IMR-90 (cell line): ENCODE measurements around the gene WARS2. TPM values are rescaled to one million over a fixed set of nuclear protein-coding genes. Genes with fewer than 3 reads are reported as not detected.

Experiments used
- ATAC-seq: fragments of 200-7000 bp; cut with Tn5 transposase; 2 replicates; pipeline ENCODE4 v1.9.1; 2020; ENCODE audit warnings: low read depth, mild to moderate bottlenecking, moderate library complexity
- BruUV-seq: library from RNA; stranded (reverse); fragments of 400-500 nt; replicated peaks from 2 replicates; lab custom pipeline; 2021; lab: Mats Ljungman, UMichigan
- CTCF ChIA-PET: fragments of 300-600 bp; formaldehyde crosslinking; extraction: SDS; loops from one replicate; lab custom pipeline; 2021; ENCODE audit warnings: antibody characterized with exemption; lab: Yijun Ruan, JAX
- POLR2A ChIA-PET: fragments of 300-600 bp; sonication (Branson Sonifier 250); formaldehyde crosslinking; loops from one replicate; lab custom pipeline; 2022; ENCODE audit warnings: antibody characterized with exemption; ENCODE audit not compliant: unreplicated experiment; lab: Charles Lee
- DNase-seq: peaks from one replicate; pipeline ENCODE4 v3.0.0; 2013
- H2AFZ ChIP-seq: replicated peaks from 2 replicates; pipeline ENCODE3; 2013; ENCODE audit warnings: low read length, mild to moderate bottlenecking; ENCODE audit not compliant: poor library complexity
- H2AK5ac ChIP-seq: 2 replicates; pipeline ENCODE4 v1.6.1; 2013; ENCODE audit warnings: low read depth, low read length, inconsistent platforms
- H2AK9ac ChIP-seq: replicated peaks from 2 replicates; pipeline ENCODE3; 2013; ENCODE audit warnings: mild to moderate bottlenecking, low read depth, low read length, moderate library complexity; ENCODE audit not compliant: poor library complexity
- H2BK120ac ChIP-seq: 2 replicates; pipeline ENCODE4 v1.6.1; 2013; ENCODE audit warnings: low read depth, low read length, inconsistent platforms
- H2BK15ac ChIP-seq: 3 replicates; pipeline ENCODE4 v1.6.1; 2013; ENCODE audit warnings: low read depth, low read length, inconsistent platforms
- H2BK20ac ChIP-seq: 2 replicates; pipeline ENCODE4 v1.6.1; 2013; ENCODE audit warnings: low read depth, mild to moderate bottlenecking, inconsistent platforms, low read length, moderate library complexity
- H2BK5ac ChIP-seq: 2 replicates; pipeline ENCODE4 v1.6.1; 2013; ENCODE audit warnings: mild to moderate bottlenecking, low read depth, low read length, inconsistent platforms; ENCODE audit not compliant: poor library complexity, severe bottlenecking
- H3K14ac ChIP-seq: replicated peaks from 2 replicates; pipeline ENCODE4 v1.6.1; 2013; ENCODE audit warnings: low read depth, low read length, inconsistent platforms
- H3K18ac ChIP-seq: 2 replicates; pipeline ENCODE4 v1.6.1; 2013; ENCODE audit warnings: low read depth, low read length, control low read depth
- H3K23ac ChIP-seq: 2 replicates; pipeline ENCODE4 v1.6.1; 2013; ENCODE audit warnings: low read depth, low read length, inconsistent platforms
- H3K27ac ChIP-seq: 2 replicates; pipeline ENCODE4 v1.5.1; 2013; ENCODE audit warnings: mild to moderate bottlenecking, control low read depth, low read length; ENCODE audit not compliant: insufficient read depth
- H3K27me3 ChIP-seq: 2 replicates; pipeline ENCODE4 v1.6.1; 2013; ENCODE audit warnings: low read length; ENCODE audit not compliant: control insufficient read depth, insufficient read depth
- H3K36me3 ChIP-seq: 2 replicates; pipeline ENCODE4 v1.6.1; 2013; ENCODE audit warnings: low read length, mixed read lengths; ENCODE audit not compliant: control insufficient read depth, insufficient read depth
- H3K4ac ChIP-seq: 2 replicates; pipeline ENCODE4 v1.6.1; 2013; ENCODE audit warnings: low read depth, low read length, inconsistent platforms
- H3K4me1 ChIP-seq: 2 replicates; pipeline ENCODE4 v1.6.1; 2013; ENCODE audit warnings: low read length, mixed read lengths; ENCODE audit not compliant: control insufficient read depth, insufficient read depth
- H3K4me2 ChIP-seq: 2 replicates; pipeline ENCODE4 v1.6.1; 2013; ENCODE audit warnings: low read depth, mild to moderate bottlenecking, control low read depth, low read length, moderate library complexity
- H3K4me3 ChIP-seq: 2 replicates; pipeline ENCODE4 v1.5.1; 2013; ENCODE audit warnings: low read depth, mild to moderate bottlenecking, control low read depth, low read length, moderate library complexity; ENCODE audit not compliant: insufficient read depth
- H3K56ac ChIP-seq: 2 replicates; pipeline ENCODE4 v1.6.1; 2013; ENCODE audit warnings: low read length, inconsistent platforms; ENCODE audit not compliant: insufficient read depth; ENCODE audit errors: extremely low read depth
- H3K79me1 ChIP-seq, 2 experiments: 2 replicates each; pipeline ENCODE4 v1.6.1; 2013; ENCODE audit warnings: low read length in 2 of 2, inconsistent platforms in 1 of 2, low read depth in 1 of 2
- H3K9ac ChIP-seq: 2 replicates; pipeline ENCODE4 v1.6.1; 2013; ENCODE audit warnings: low read depth, low read length, control low read depth
- H3K9me1 ChIP-seq: 2 replicates; pipeline ENCODE4 v1.6.1; 2013; ENCODE audit warnings: low read length, inconsistent platforms; ENCODE audit not compliant: insufficient read depth
- H3K9me3 ChIP-seq: 2 replicates; pipeline ENCODE4 v1.6.1; 2013; ENCODE audit warnings: low read length; ENCODE audit not compliant: control insufficient read depth, insufficient read depth
- H4K20me1 ChIP-seq: 2 replicates; pipeline ENCODE4 v1.6.1; 2013; ENCODE audit warnings: low read length, inconsistent platforms; ENCODE audit not compliant: insufficient read depth
- H4K5ac ChIP-seq: 2 replicates; pipeline ENCODE4 v1.6.1; 2013; ENCODE audit warnings: mild to moderate bottlenecking, low read depth, low read length, control low read depth
- H4K8ac ChIP-seq, 2 experiments: 2 replicates each; pipeline ENCODE4 v1.6.1; 2013; ENCODE audit warnings: low read depth in 2 of 2, low read length in 2 of 2, control low read depth in 1 of 2, inconsistent platforms in 1 of 2
- H4K91ac ChIP-seq: 2 replicates; pipeline ENCODE4 v1.6.1; 2013; ENCODE audit warnings: low read depth, low read length, inconsistent platforms; ENCODE audit not compliant: insufficient read depth
- BHLHE40 ChIP-seq: fragments of 150-350 bp; IDR thresholded peaks from 2 replicates; pipeline ENCODE4 v1.6.1; 2016; ENCODE audit warnings: mild to moderate bottlenecking, low read depth, low read length
- CEBPB ChIP-seq: IDR thresholded peaks from 2 replicates; pipeline ENCODE4 v1.6.1; 2012; ENCODE audit warnings: low read depth, low read length, improper control_type of control experiment
- CHD1 ChIP-seq: IDR thresholded peaks from 2 replicates; pipeline ENCODE4 v1.6.1; 2012; ENCODE audit warnings: low read depth, low read length, improper control_type of control experiment
- CTCF ChIP-seq: conservative IDR thresholded peaks from 2 replicates; pipeline ENCODE4 v1.5.1; 2012; ENCODE audit warnings: mild to moderate bottlenecking, low read depth, low read length, improper control_type of control experiment
- FOS ChIP-seq: fragments of 150-350 bp; IDR thresholded peaks from 2 replicates; pipeline ENCODE4 v1.6.1; 2016; ENCODE audit warnings: low read depth, low read length
- MAFK ChIP-seq: IDR thresholded peaks from 2 replicates; pipeline ENCODE4 v1.6.1; 2012; ENCODE audit warnings: low read depth, low read length, improper control_type of control experiment
- MAZ ChIP-seq: IDR thresholded peaks from 2 replicates; pipeline ENCODE4 v1.6.1; 2012; ENCODE audit warnings: low read depth, mild to moderate bottlenecking, low read length, improper control_type of control experiment, moderate library complexity, borderline replicate concordance
- MXI1 ChIP-seq: IDR thresholded peaks from 2 replicates; pipeline ENCODE4 v1.6.1; 2012; ENCODE audit warnings: low read depth, mild to moderate bottlenecking, low read length, moderate library complexity, borderline replicate concordance
- NFE2L2 ChIP-seq: fragments of 150-350 bp; IDR thresholded peaks from 2 replicates; pipeline ENCODE4 v1.6.1; 2016; ENCODE audit warnings: low read depth, mild to moderate bottlenecking, low read length
- POLR2A ChIP-seq: IDR thresholded peaks from 2 replicates; pipeline ENCODE4 v1.6.1; 2012; ENCODE audit warnings: mild to moderate bottlenecking, low read depth, low read length
- RAD21 ChIP-seq: IDR thresholded peaks from 2 replicates; pipeline ENCODE4 v1.6.1; 2012; ENCODE audit warnings: low read length, improper control_type of control experiment
- RCOR1 ChIP-seq: IDR thresholded peaks from 2 replicates; pipeline ENCODE4 v1.6.1; 2012; ENCODE audit warnings: mild to moderate bottlenecking, low read length, improper control_type of control experiment; ENCODE audit not compliant: insufficient replicate concordance
- RFX5 ChIP-seq: IDR thresholded peaks from 2 replicates; pipeline ENCODE4 v1.8.0; 2012; ENCODE audit warnings: low read depth, mild to moderate bottlenecking, low read length, moderate library complexity
- SMC3 ChIP-seq: fragments of 150-350 bp; IDR thresholded peaks from 2 replicates; pipeline ENCODE4 v1.6.1; 2016; ENCODE audit warnings: low read depth, mild to moderate bottlenecking, antibody characterized with exemption, low read length, moderate library complexity
- WGBS, 2 experiments: methylation state at CpG; one replicate each; pipeline versions ENCODE4 v1.1.5 to v1.1.7; 2013; ENCODE audit warnings: missing lambda C conversion rate in 2 of 2; ENCODE audit not compliant: insufficient read length in 1 of 2; ENCODE audit errors: extremely low coverage in 2 of 2; 5-methylcytosine and 5-hydroxymethylcytosine counted together
- dilution Hi-C: fragments of 300-500 bp; cut with HindIII; formaldehyde crosslinking; loops from one replicate; pipeline ENCODE4 v1.14.3; 2018; ENCODE audit warnings: low sequenced_read_pairs; ENCODE audit not compliant: unreplicated experiment
- in situ Hi-C: fragments of 300-500 bp; cut with MboI; formaldehyde crosslinking; loops from 3 replicates; pipeline ENCODE4 v1.14.3; 2019; ENCODE audit warnings: low sequenced_read_pairs, inconsistent platforms, mixed read lengths
- intact Hi-C: fragments of 100-400 bp; cut with micrococcal nuclease; formaldehyde crosslinking; loops from 2 replicates; pipeline ENCODE4 v1.10.0; 2022
- polyA plus RNA-seq, 3 experiments: library from polyadenylated mRNA; depleted of rRNA; stranded (reverse); fragments of >200 nt; gene quantifications; 2 replicates each; pipeline ENCODE4 v1.2.3, GENCODE V29; 2012; ENCODE audit warnings: low replicate concordance in 1 of 3
- total RNA-seq: library from RNA; depleted of rRNA; stranded (reverse); fragments of >200 nt; gene quantifications from 2 replicates; pipeline ENCODE4 v1.2.3, GENCODE V29; 2012
- TF ChIP-seq, protein P1 (sequence below): fragments of 150-350 bp; IDR thresholded peaks from 2 replicates; pipeline ENCODE4 v1.6.1; 2016; ENCODE audit warnings: low read depth, mild to moderate bottlenecking, low read length, moderate library complexity, borderline replicate concordance
- TF ChIP-seq, protein P2 (sequence below): fragments of 150-350 bp; IDR thresholded peaks from 2 replicates; pipeline ENCODE4 v1.6.1; 2017; ENCODE audit warnings: mild to moderate bottlenecking, antibody characterized with exemption, low read length, low read depth

Gene WARS2
- total and polyA plus RNA-seq, 2 of the 4 experiments (the other 2 are of a cell fraction): 5.7 to 20.3 TPM

DNA sequence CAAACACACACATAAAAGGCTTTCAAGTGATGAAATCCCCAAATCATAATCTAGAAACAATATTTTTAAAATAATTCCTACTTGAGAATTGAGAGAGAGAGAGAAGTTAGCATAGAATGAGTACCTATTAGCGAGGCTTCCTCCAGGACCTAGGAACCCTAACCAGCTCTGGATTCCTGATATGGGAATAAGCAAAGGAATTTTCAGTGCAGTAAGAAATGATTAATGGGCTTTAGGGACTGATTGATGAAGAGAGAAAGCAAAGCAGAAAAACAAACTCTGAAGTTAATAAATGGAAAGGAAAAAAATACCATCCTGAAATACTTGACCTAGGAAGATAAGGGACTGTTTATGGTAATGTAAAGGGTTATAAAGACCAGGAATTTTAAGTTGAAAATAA lies 60.6 kb downstream of the WARS2 start:
- ChIA-PET POLR2A (no interaction called here), CTCF (no interaction called here)
- H3K56ac ChIP-seq: no peak overlapping the region
- H4K20me1 ChIP-seq: no peaks in the 10 kb centered on the region
- no peak overlapping the region for H3K4me3 ChIP-seq
- BruUV-seq: no TSS peak
- H3K27ac ChIP-seq: no peak overlapping the region
- dilution Hi-C loops (no loop called here), intact Hi-C loops (loop anchor here (5.0 kb wide), 1 partner anchor 52 kb away; no protein-coding TSS in a partner anchor), in situ Hi-C loops (no loop called here)
- H2AK9ac ChIP-seq: no peak overlapping the region
- H2AFZ ChIP-seq: no peak overlapping the region
- H3K9me1 ChIP-seq: no peaks in the 10 kb centered on the region; the same call in 1 of the 2 replicates
- no peak overlapping the region for H2BK20ac ChIP-seq
- no peaks in the 10 kb centered on the region for H3K27me3 ChIP-seq
- no peak overlapping the region for H3K18ac ChIP-seq
- H3K9me3 ChIP-seq: no peaks in the 10 kb centered on the region
- WGBS, 2 experiments: no CpG with 5 or more reads among the region's 1 CpG
- H2AK5ac ChIP-seq: no peak overlapping the region
- no peak overlapping the region for H3K23ac ChIP-seq
- no peak overlapping the region for H3K4ac ChIP-seq
- H2BK120ac ChIP-seq: no peak overlapping the region
- H2BK15ac ChIP-seq: no peak overlapping the region
- TF ChIP-seq NFE2L2 (no peak), SMC3 (no peak), POLR2A (no peak), CHD1 (no peak), BHLHE40 (no peak), MXI1 (no peak), MAFK (no peak), RAD21 (no peak), RFX5 (no peak), RCOR1 (no peak), CTCF (no peak), CEBPB (no peak), FOS (no peak), MAZ (no peak)
- TF ChIP-seq, protein P1, sequence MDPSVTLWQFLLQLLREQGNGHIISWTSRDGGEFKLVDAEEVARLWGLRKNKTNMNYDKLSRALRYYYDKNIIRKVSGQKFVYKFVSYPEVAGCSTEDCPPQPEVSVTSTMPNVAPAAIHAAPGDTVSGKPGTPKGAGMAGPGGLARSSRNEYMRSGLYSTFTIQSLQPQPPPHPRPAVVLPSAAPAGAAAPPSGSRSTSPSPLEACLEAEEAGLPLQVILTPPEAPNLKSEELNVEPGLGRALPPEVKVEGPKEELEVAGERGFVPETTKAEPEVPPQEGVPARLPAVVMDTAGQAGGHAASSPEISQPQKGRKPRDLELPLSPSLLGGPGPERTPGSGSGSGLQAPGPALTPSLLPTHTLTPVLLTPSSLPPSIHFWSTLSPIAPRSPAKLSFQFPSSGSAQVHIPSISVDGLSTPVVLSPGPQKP: no peak
- TF ChIP-seq, protein P2, sequence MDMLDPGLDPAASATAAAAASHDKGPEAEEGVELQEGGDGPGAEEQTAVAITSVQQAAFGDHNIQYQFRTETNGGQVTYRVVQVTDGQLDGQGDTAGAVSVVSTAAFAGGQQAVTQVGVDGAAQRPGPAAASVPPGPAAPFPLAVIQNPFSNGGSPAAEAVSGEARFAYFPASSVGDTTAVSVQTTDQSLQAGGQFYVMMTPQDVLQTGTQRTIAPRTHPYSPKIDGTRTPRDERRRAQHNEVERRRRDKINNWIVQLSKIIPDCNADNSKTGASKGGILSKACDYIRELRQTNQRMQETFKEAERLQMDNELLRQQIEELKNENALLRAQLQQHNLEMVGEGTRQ: no peak
- H4K91ac ChIP-seq: no peak overlapping the region
- no peak for DNase-seq
- H3K9ac ChIP-seq: no peak overlapping the region
- H3K4me1 ChIP-seq: no peaks in the 10 kb centered on the region
- H4K8ac ChIP-seq: no peak overlapping the region
- no peak overlapping the region for H3K4me2 ChIP-seq
- no peak for ATAC-seq
- no peak overlapping the region for H4K5ac ChIP-seq
- H2BK5ac ChIP-seq: no peak overlapping the region
- H3K36me3 ChIP-seq: no peaks in the 10 kb centered on the region
- H3K14ac ChIP-seq: no peak overlapping the region
- H3K79me1 ChIP-seq: 0 out of 4 replicates have a peak, but pooled peaks cover 0 to 2% of the 10 kb centered on the region in 2 experiments
